Measurements from ENCODE around the gene KCNH1. TPM values are rescaled to one million over a fixed set of nuclear protein-coding genes. Genes with fewer than 3 reads are reported as not detected.

KCNH1 gene
- total and polyA plus RNA-seq, 2 experiments from 2014 or later: 0.71 to 1.8 TPM

- Histone ChIP-seq H3K4me2 (ENCODE audit: unreplicated experiment) (no peak overlapping the region), H3K9ac (no peak overlapping the region), H3K36me3 (ENCODE audit: low read depth) (no peaks in the 10 kb centered on the region), H4K20me1 (ENCODE audit: insufficient read depth) (no peaks in the 10 kb centered on the region), H3K79me2 (ENCODE audit: insufficient read depth) (no peaks in the 10 kb centered on the region), H3K9me3 (ENCODE audit: low read depth) (no peaks in the 10 kb centered on the region), H3K27ac (no peak overlapping the region), H3K9me2 (ENCODE audit: insufficient read depth) (no peaks in the 10 kb centered on the region), H3K27me3 (replicated peaks; ENCODE audit: insufficient read depth) (no peaks in the 10 kb centered on the region), H2AFZ (no peak overlapping the region), H3K4me3 (no peak overlapping the region), H3K4me1 (ENCODE audit: insufficient read depth) (no peaks in the 10 kb centered on the region), H3F3A (ENCODE audit: insufficient read depth) (no peaks in the 10 kb centered on the region)
- TF ChIP-seq EZH2phosphoT487 (IDR thresholded peaks at IDR 0.05; ENCODE audit: insufficient read depth, low read depth): no peak
- no peak for TF ChIP-seq EZH2 (IDR thresholded peaks at IDR 0.05; ENCODE audit: insufficient read depth, poor library complexity, severe bottlenecking)
- WGBS, 2 experiments (ENCODE audit: low coverage in 1 of 2, low lambda C conversion rate in 2 of 2, missing lambda C conversion rate in 2 of 2): 7 to 9% methylated on average over 4 of the region's 4 CpGs
- no peak for DNase-seq
- in situ Hi-C loops (cut with MboI): no loop called here
Observed at GRCh38 chr1:210855440-210855839, 278.5 kb downstream of the KCNH1 start.

DNA sequence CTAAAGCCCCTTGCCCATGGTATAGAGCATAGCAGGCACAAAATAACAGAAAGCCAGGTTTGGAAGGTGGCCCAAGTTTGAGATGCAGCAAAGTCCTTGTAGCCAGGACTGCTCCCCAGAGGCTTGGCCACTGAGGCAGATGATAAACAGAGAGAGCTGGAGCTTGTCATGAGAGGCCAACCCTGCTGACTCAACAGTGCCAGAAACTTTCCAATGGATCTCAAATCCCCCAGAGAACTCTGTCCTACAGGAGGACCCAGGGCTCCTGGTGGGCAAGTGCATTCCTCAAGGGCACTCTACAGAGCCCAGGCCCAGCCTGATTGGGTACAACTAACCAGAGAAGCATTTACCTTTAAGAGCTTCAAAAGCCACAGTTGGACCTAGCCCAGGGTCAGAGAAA lies 280.7 kb downstream of the KCNH1 start:
- Histone ChIP-seq H3K4me1 (ENCODE audit: insufficient read depth) (no peaks in the 10 kb centered on the region), H3K27me3 (replicated peaks; ENCODE audit: insufficient read depth) (no peaks in the 10 kb centered on the region), H3F3A (ENCODE audit: insufficient read depth) (no peaks in the 10 kb centered on the region), H3K9ac (no peak overlapping the region), H3K4me3 (no peak overlapping the region), H4K20me1 (ENCODE audit: insufficient read depth) (no peaks in the 10 kb centered on the region), H3K27ac (no peak overlapping the region), H3K79me2 (ENCODE audit: insufficient read depth) (no peaks in the 10 kb centered on the region), H3K4me2 (ENCODE audit: unreplicated experiment) (no peak overlapping the region), H3K9me2 (ENCODE audit: insufficient read depth) (no peaks in the 10 kb centered on the region), H3K9me3 (ENCODE audit: low read depth) (no peaks in the 10 kb centered on the region), H2AFZ (no peak overlapping the region), H3K36me3 (ENCODE audit: low read depth) (no peaks in the 10 kb centered on the region)
- in situ Hi-C loops (cut with MboI): no loop called here
- DNase-seq: no peak
- no peak for TF ChIP-seq EZH2phosphoT487 (IDR thresholded peaks at IDR 0.05; ENCODE audit: insufficient read depth, low read depth)
- no peak for TF ChIP-seq EZH2 (IDR thresholded peaks at IDR 0.05; ENCODE audit: insufficient read depth, poor library complexity, severe bottlenecking)

DNA sequence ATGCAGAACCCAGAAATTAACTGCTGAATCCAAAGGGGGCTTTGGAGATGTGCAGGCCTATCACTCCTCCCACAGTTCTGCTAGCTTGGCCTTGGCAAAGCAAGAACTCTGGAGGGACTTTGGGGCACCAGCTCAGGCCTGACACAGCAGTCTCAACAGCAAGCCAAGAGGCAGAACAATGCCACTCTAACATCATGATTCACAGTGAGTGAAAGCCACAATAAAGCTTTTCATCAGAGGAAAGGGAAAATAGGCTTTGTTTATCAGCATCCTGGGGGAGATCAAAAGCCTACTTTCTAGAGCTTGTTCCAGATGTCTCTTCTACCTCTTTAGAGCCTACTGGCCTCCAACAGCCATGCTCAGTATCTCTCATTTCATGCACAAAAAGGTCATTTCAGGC lies 283.4 kb downstream of the KCNH1 start:
- H4K20me1 ChIP-seq (ENCODE audit: insufficient read depth): no peaks in the 10 kb centered on the region
- H3K4me1 ChIP-seq (ENCODE audit: insufficient read depth): no peaks in the 10 kb centered on the region
- H3F3A ChIP-seq (ENCODE audit: insufficient read depth): no peaks in the 10 kb centered on the region
- no peaks in the 10 kb centered on the region for H3K27me3 ChIP-seq (replicated peaks; ENCODE audit: insufficient read depth)
- no peaks in the 10 kb centered on the region for H3K9me3 ChIP-seq (ENCODE audit: low read depth)
- no peak overlapping the region for H2AFZ ChIP-seq
- H3K4me3 ChIP-seq: no peak overlapping the region
- no peak for DNase-seq
- H3K27ac ChIP-seq: no peak overlapping the region
- H3K9me2 ChIP-seq (ENCODE audit: insufficient read depth): no peaks in the 10 kb centered on the region
- H3K36me3 ChIP-seq (ENCODE audit: low read depth): no peaks in the 10 kb centered on the region
- no peak overlapping the region for H3K4me2 ChIP-seq (ENCODE audit: unreplicated experiment)
- no peak for TF ChIP-seq EZH2phosphoT487 (IDR thresholded peaks at IDR 0.05; ENCODE audit: insufficient read depth, low read depth)
- TF ChIP-seq EZH2 (IDR thresholded peaks at IDR 0.05; ENCODE audit: insufficient read depth, poor library complexity, severe bottlenecking): no peak
- no peaks in the 10 kb centered on the region for H3K79me2 ChIP-seq (ENCODE audit: insufficient read depth)
- H3K9ac ChIP-seq: no peak overlapping the region
- in situ Hi-C loops (cut with MboI): no loop called here

DNA sequence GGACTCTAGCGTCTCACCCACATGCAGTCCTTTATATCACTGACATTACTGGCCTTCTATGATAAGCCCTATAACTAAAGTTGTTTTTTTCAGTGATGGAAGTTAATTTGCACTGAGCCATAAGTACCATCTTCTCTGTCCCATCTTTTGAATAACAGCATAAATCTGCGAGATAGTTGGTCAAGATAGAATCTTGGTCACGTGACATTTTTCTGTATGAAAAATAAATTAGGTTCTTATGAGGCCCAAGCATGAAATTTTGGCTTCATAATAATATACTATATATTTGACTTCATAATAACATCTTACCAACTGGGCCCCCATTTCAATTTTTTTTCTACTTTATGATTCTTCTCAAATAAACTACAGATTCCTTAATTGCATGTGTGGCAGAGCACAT lies 285.5 kb downstream of the KCNH1 start:
- H3K4me3 ChIP-seq: no peak overlapping the region
- H4K20me1 ChIP-seq (ENCODE audit: insufficient read depth): no peaks in the 10 kb centered on the region
- 30% methylated on average over 3 of the region's 3 CpGs for WGBS, 2 experiments (ENCODE audit: low coverage in 1 of 2, low lambda C conversion rate in 2 of 2, missing lambda C conversion rate in 2 of 2)
- H3K27ac ChIP-seq: no peak overlapping the region
- no peak overlapping the region for H2AFZ ChIP-seq
- in situ Hi-C loops (cut with MboI): no loop called here
- no peak overlapping the region for H3K4me2 ChIP-seq (ENCODE audit: unreplicated experiment)
- H3K9ac ChIP-seq: no peak overlapping the region
- H3K9me3 ChIP-seq (ENCODE audit: low read depth): no peaks in the 10 kb centered on the region
- no peaks in the 10 kb centered on the region for H3K9me2 ChIP-seq (ENCODE audit: insufficient read depth)
- H3K4me1 ChIP-seq (ENCODE audit: insufficient read depth): no peaks in the 10 kb centered on the region
- H3K27me3 ChIP-seq (replicated peaks; ENCODE audit: insufficient read depth): no peaks in the 10 kb centered on the region
- DNase-seq: no peak
- TF ChIP-seq EZH2phosphoT487 (IDR thresholded peaks at IDR 0.05; ENCODE audit: insufficient read depth, low read depth) (no peak), EZH2 (IDR thresholded peaks at IDR 0.05; ENCODE audit: insufficient read depth, poor library complexity, severe bottlenecking) (no peak)
- H3F3A ChIP-seq (ENCODE audit: insufficient read depth): no peaks in the 10 kb centered on the region
- H3K36me3 ChIP-seq (ENCODE audit: low read depth): no peaks in the 10 kb centered on the region
- H3K79me2 ChIP-seq (ENCODE audit: insufficient read depth): no peaks in the 10 kb centered on the region

GRCh38 chr1:210841926-210842625 lies 291.9 kb downstream of the KCNH1 start:
- Histone ChIP-seq H3F3A (ENCODE audit: insufficient read depth) (no peaks in the 10 kb centered on the region), H4K20me1 (ENCODE audit: insufficient read depth) (no peaks in the 10 kb centered on the region), H3K4me3 (no peak overlapping the region), H3K27ac (no peak overlapping the region), H3K9ac (no peak overlapping the region), H3K9me2 (ENCODE audit: insufficient read depth) (no peaks in the 10 kb centered on the region), H3K79me2 (ENCODE audit: insufficient read depth) (no peaks in the 10 kb centered on the region), H3K36me3 (ENCODE audit: low read depth) (no peaks in the 10 kb centered on the region), H3K9me3 (ENCODE audit: low read depth) (no peaks in the 10 kb centered on the region), H3K4me1 (ENCODE audit: insufficient read depth) (no peaks in the 10 kb centered on the region), H3K27me3 (replicated peaks; ENCODE audit: insufficient read depth) (no peaks in the 10 kb centered on the region), H2AFZ (no peak overlapping the region), H3K4me2 (ENCODE audit: unreplicated experiment) (no peak overlapping the region)
- DNase-seq: no peak
- in situ Hi-C loops (cut with MboI): no loop called here
- 24 to 31% methylated on average over 5 of the region's 5 CpGs for WGBS, 2 experiments (ENCODE audit: low coverage in 1 of 2, low lambda C conversion rate in 2 of 2, missing lambda C conversion rate in 2 of 2)
- TF ChIP-seq EZH2phosphoT487 (IDR thresholded peaks at IDR 0.05; ENCODE audit: insufficient read depth, low read depth) (no peak), EZH2 (IDR thresholded peaks at IDR 0.05; ENCODE audit: insufficient read depth, poor library complexity, severe bottlenecking) (no peak)

Data from GM23248 (cell line).